GM19023 (cell line): Measurements from ENCODE around the gene COG1.

Source experiments
- ATAC-seq: cut with Tn5 transposase; IDR thresholded peaks from one replicate; pipeline ENCODE4 v1.9.1; 2021; ENCODE audit warnings: mild to moderate bottlenecking, moderate library complexity; ENCODE audit not compliant: unreplicated experiment

The COG1 gene

GRCh38 chr17:73166731-73167581, 25.9 kb upstream of the COG1 start:
- ATAC-seq, result no peak

DNA sequence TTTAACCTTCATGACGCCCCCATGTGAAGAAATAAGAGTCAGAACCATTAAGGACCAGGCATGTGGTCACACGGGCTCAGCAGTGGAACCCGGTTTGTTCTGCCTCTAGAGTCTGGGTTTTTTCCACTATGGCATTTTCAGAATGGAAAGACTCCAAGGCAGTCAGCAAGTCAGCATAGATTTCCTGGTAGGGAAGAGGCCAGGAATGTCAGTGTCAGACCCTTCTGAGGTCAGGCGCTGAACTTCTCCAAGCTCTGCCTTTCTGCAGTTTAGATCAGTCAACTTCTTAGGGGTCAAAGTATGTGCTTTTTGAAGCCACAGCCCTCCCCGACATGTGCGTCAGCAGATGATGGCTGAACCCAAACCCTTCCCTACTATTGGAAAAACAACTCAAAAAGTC, 24.2 kb upstream of the COG1 start:
- no peak for ATAC-seq

DNA sequence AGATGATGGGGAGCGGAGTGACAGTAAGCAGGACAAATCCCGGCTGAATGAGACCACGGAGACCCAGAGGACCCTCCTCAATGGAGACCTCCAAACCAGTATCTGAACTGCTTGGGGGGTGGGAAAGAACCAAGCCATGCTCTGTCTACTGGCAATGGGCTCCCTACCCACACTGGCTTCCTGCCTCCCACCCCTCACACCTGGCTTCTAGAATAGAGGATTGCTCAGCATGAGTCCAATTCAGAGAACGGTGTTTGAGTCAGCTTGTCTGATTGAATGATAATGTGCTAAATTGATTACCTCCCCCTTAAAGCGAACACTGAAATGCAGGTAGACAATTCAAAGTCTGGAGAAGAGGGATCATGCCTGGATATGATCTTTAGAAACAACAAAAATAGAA, 22.5 kb upstream of the COG1 start:
- no peak for ATAC-seq

GRCh38 chr17:73172252-73172651, 20.6 kb upstream of the COG1 start:
- ATAC-seq, result no peak

GRCh38 chr17:73174126-73174525, 18.7 kb upstream of the COG1 start:
- ATAC-seq, result no peak

GRCh38 chr17:73175962-73176565, 16.8 kb upstream of the COG1 start:
- ATAC-seq, result no peak

- ATAC-seq, result no peak
These were observed 13.5 kb upstream of the COG1 start for GRCh38 chr17:73179387-73179786.

- ATAC-seq, result no peak
These were observed 13.0 kb upstream of the COG1 start for GRCh38 chr17:73179878-73180277.

GRCh38 chr17:73182616-73183310, 10.1 kb upstream of the COG1 start:
- no peak for ATAC-seq

DNA sequence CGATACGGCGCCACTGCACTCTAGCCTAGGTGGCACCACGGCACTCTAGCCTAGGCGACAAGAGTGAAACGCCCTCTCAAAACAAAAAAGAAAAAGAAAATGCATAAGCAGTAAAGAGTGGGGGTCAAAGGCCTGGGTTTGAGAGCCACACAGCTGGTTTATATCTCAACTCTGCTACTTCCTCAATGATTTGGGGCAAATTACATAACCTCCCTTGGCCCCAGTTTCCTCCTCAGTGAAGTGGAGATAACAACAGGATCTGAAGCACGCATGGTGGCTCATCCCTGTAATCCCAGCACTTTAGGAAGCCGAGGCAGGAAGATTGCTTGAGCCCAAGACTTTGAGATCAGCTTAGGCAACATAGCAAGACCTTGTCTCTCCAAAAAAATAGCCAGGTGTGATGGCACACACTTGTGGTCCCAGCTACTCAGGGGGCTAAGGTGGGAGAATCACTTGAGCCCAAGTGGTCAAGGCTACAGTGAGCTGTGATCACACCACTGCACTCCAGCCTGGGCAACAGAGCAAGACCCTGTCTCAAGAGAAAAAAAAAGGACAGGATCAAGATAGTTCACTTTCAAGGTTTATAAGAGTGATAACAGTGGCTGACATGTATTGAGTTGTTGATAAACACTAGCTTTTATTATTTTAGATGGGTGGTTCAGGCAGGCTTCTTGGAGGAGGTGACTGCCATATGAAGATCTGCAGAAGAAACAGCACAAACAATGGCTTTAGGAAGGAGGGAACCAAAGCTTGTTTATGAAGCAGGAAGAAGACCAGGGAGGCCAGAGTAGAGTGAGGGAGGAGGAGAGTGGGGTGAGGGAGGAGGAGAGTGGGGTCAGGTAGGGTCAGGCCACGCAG, 8.5 kb upstream of the COG1 start:
- no peak for ATAC-seq

DNA sequence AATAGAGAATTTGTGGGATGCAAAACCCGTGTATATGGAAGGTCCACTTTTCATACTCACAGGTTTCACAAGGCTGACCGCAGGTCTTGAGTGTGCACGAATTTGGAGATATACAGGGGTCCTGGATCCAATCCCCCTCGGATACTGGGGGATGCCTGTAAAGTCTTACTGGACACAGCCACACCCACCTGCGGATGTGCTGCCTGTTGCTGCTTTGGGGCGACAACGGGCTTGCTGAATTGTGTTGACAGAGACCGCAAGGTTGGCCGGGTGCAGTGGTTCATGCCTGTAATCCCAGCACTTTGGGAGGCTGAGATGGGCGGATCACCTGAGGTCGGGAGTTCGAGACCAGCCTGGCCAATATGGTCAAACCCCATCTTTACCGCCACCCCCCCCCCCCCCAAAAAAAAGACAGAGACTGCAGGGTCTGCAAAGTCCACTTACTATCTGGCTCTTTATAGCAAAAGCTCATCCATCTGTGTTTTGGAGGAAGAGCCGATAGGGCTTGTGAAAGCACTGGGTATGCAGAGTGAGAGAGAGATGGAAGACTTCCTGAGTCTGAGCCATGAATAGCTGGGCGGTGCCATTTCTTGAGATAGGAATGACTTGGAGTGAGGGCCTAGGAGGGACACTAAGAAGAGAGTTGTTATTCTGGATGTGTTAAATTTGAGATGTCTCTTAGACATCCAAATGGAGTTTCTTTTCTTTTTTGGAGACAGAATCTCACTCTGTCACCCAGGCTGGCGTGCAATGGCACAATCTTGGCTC, 6.4 kb upstream of the COG1 start:
- ATAC-seq, result no peak

DNA sequence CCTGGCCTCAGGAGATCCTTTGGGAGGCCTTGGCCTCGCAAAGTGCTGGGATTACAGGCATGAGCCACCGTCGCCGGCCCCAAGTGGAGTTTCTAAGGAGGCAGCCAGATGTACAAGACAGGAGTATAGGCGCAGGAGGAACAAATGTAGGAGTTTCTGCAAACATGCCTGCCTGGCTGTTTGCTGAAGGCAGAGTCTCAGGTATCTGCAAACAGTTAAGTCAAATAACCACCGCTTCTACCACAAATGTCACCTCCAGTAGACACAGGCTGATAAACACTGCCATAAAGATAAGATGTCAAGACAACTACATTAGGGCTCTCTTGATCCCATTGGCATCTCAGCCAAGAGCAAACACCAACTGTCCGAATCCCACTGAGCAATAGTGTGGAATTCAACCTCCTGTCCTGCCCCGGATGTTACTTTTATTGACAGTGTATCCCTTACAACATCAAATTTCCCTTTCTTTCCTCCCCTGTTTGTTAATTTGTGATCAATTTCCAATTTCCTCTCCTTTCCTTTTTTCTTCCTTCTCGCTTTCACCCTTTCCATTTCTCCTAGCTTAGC, 5.6 kb upstream of the COG1 start:
- ATAC-seq, result no peak

DNA sequence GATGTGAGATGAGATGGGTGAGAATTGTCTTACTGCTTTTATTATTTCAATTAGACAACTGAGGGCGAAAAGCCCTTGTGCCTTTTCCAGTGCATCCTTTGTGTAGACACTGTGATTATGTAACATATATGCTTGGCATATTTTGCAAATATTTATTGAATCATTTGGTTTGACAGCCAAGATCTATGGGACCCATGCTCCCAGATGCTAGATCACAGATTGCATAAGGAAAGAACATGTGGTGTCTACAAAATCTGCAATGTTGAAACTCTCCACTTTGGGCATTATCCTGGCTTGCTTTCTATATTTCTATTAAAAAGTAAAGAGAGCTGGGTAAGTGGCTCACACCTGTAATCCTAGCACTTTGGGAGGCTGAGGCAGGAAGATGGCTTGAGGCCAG, 4.8 kb upstream of the COG1 start:
- no peak for ATAC-seq

GRCh38 chr17:73189417-73190099, 3.3 kb upstream of the COG1 start:
- no peak for ATAC-seq

DNA sequence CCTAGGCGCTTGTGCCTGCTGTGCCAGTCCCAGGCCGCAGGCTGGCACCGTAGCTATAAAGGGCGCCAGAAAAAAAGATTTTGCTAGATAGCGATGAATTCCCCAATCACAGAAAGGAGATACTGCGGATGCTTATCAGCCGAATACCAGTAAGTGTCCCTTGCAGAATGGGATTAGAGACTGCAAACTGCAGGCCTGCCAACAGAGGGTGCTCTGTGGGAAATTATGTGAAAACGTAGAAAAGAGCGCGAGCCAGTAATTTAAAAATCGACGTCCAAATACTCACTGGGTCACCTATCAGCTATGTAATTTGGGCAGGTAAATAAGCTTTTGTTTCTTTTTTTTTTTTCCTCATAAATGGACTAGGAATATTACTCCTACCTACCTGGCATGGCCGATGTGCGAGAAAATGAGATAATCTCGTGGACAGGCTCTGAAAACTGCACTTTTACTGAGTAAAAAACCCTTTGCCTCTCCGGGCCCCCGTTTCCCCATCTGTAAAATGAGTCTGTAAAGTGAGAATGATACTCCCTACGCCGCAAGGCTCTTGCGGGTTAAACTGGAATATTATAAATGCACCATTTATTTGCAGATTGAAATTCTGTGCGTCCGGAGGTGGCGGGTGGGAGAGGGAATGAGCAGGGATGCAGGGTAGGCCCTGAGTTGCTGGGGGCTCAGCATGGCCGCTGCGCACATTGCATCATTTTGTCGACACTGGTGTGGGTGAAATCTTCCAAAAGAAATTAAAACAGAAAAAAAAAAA, 1.2 kb upstream of the COG1 start:
- no peak for ATAC-seq

DNA sequence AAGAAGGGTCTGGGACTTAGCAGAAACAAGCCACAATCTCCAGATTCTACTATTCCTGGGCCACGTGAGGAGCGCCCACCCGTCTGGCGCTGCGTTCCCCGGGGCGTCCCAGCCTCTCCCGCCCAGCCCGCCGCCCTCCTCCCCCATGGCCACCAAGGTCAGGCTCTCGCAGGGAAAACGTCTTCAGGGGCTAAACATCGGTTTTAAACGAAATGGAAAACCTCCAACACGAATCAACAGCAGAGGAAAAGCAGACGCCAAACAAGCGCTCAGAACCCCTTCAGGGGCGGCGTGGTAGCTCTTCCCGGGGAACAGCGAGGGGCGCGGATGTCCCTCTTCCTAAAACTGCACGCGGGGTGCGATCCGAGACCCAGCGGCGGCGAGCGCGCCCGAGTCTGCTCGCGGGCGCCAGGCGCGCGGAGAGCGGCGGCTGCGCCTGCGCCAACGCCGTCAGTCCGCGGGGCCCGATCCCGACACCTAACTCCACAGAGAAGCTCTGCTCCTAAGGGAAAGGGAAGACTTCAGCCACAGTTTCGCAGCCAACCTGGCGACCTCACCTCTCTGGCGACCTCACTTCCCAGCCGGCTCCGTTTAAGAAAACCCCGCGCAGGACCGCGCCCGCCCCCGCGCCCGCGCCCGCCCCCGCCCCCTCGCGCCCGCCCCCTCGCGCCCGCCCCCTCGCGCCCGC, 505 bp upstream of the COG1 start:
- peak; percentile 62 for ATAC-seq

- no peak for ATAC-seq
These were observed 1.8 kb downstream of the COG1 start for GRCh38 chr17:73194514-73195222.
